OCI-LY1 (cell line): ENCODE results near the gene FAM229A.

Experiments
- CTCF ChIP-seq: fragments of 200-600 bp; sonication (generic), shearing (Covaris generic); IDR thresholded peaks from 2 replicates; pipeline ENCODE4 v1.5.1; 2017; ENCODE audit warnings: mild to moderate bottlenecking, antibody characterized with exemption, low read length, moderate library complexity, mixed read lengths
- EZH2 ChIP-seq: fragments of 200-600 bp; sonication (generic), shearing (Covaris generic); IDR thresholded peaks from 2 replicates; pipeline ENCODE4 v1.8.0; 2017; ENCODE audit warnings: borderline replicate concordance, mixed run types, mild to moderate bottlenecking, antibody characterized with exemption, low read length, moderate library complexity, mixed read lengths

DNA sequence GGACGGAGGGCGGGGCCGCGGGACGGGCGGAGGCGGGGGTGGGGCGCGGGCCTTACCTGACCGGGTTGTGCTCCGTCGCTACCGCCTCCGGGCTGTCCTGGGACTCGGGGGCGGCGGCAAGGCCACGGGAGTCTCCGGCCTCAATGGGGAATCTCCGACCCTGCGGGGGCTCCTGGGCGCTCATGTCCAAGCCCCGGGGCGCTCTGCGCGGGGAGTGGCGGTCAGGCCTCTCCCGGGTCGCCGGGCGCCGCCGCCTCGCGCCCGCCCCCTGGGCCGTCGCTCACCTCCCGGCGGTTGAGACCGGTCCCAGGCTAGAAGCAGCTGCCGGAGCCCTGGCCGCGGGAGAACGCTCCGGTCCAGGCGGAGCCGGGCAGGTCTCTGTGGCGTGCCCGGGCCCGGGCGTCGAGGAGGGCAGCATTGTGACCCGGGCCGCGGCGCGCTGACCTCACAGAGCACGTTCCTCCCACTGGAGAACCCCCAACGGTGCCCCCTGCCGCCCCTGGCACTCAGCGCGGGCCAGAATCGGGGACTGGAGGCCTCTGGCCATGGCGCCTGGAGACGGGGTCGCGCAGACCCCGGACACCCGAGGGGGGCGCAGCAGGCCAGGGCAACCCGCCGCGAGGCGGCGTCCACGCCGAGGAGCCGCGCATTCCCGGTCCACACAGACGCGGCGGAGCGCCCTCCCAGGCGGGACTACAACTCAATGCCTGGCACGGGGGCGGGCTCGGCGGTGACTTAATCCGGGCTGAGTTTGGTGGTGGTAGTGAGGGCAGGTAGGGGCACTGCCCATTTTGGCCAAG lies 411 bp downstream of the FAM229A start:
- TF ChIP-seq CTCF, result no peak
- no peak for TF ChIP-seq EZH2
